Muscle layer of colon (tissue), 2 donors: ENCODE measurements around the gene IL1F10.

Experiments
- H3K27ac ChIP-seq: one replicate; pipeline ENCODE4 v1.7.0; 2013; ENCODE audit warnings: low read depth, mild to moderate bottlenecking, low read length, moderate library complexity
- H3K27me3 ChIP-seq, 2 donors: one replicate each; pipeline ENCODE4 v1.7.0; 2013; ENCODE audit warnings: low read length in 2 of 2, mild to moderate bottlenecking in 2 of 2; ENCODE audit not compliant: insufficient read depth in 2 of 2, control insufficient read depth in 1 of 2
- H3K36me3 ChIP-seq: one replicate; pipeline ENCODE4 v1.7.0; 2013; ENCODE audit warnings: mild to moderate bottlenecking, low read length; ENCODE audit not compliant: insufficient read depth
- H3K4me1 ChIP-seq: one replicate; pipeline ENCODE4 v1.7.0; 2013; ENCODE audit warnings: mild to moderate bottlenecking, low read length; ENCODE audit not compliant: insufficient read depth
- H3K4me3 ChIP-seq, 2 donors: one replicate each; pipeline ENCODE4 v1.7.0; 2013; ENCODE audit warnings: low read length in 2 of 2, low read depth in 1 of 2, mild to moderate bottlenecking in 1 of 2, moderate library complexity in 1 of 2
- H3K9ac ChIP-seq: one replicate; pipeline ENCODE4 v1.7.0; 2013; ENCODE audit warnings: low read length
- H3K9me3 ChIP-seq: one replicate; pipeline ENCODE4 v1.7.0; 2013; ENCODE audit warnings: mild to moderate bottlenecking, low read length
- donor health status: abdominal sarcoma.
- donor health status: Adenocarcinoma of cecum.

The IL1F10 gene

GRCh38 chr2:113117541-113118262 lies 49.9 kb downstream of the IL1F10 start:
- Histone ChIP-seq H3K4me3 (no peak overlapping the region), H3K9ac (no peak overlapping the region), H3K4me1 (no peaks in the 10 kb centered on the region), H3K27me3 (no peaks in the 10 kb centered on the region), H3K9me3 (no peaks in the 10 kb centered on the region), H3K27ac (no peak overlapping the region), H3K36me3 (no peaks in the 10 kb centered on the region)

GRCh38 chr2:113118263-113118657 lies 50.5 kb downstream of the IL1F10 start:
- Histone ChIP-seq H3K4me1 (no peaks in the 10 kb centered on the region), H3K4me3 (no peak overlapping the region), H3K9me3 (no peaks in the 10 kb centered on the region), H3K27me3 (no peaks in the 10 kb centered on the region), H3K9ac (no peak overlapping the region), H3K27ac (no peak overlapping the region), H3K36me3 (no peaks in the 10 kb centered on the region)

- no peaks in the 10 kb centered on the region for H3K27me3 ChIP-seq
- H3K36me3 ChIP-seq = no peaks in the 10 kb centered on the region
- no peak overlapping the region for H3K27ac ChIP-seq
- no peaks in the 10 kb centered on the region for H3K4me1 ChIP-seq
- H3K9me3 ChIP-seq = no peaks in the 10 kb centered on the region
- H3K9ac ChIP-seq = no peak overlapping the region
- no peak overlapping the region for H3K4me3 ChIP-seq
Observed at GRCh38 chr2:113119111-113119510, 51.3 kb downstream of the IL1F10 start.

GRCh38 chr2:113120861-113121260 lies 53.1 kb downstream of the IL1F10 start:
- Histone ChIP-seq H3K4me1 (no peaks in the 10 kb centered on the region), H3K27me3 (no peaks in the 10 kb centered on the region), H3K9ac (no peak overlapping the region), H3K4me3 (no peak overlapping the region), H3K27ac (no peak overlapping the region), H3K9me3 (no peaks in the 10 kb centered on the region), H3K36me3 (no peaks in the 10 kb centered on the region)

- Histone ChIP-seq H3K9ac (no peak overlapping the region), H3K4me3 (no peak overlapping the region), H3K36me3 (no peaks in the 10 kb centered on the region), H3K27me3 (no peaks in the 10 kb centered on the region), H3K9me3 (no peaks in the 10 kb centered on the region), H3K27ac (no peak overlapping the region), H3K4me1 (no peaks in the 10 kb centered on the region)
Observed at GRCh38 chr2:113122364-113122763, 54.6 kb downstream of the IL1F10 start.

GRCh38 chr2:113123726-113124125 lies 56.0 kb downstream of the IL1F10 start:
- Histone ChIP-seq H3K9ac (no peak overlapping the region), H3K27me3 (no peaks in the 10 kb centered on the region), H3K9me3 (no peaks in the 10 kb centered on the region), H3K4me3 (no peak overlapping the region), H3K4me1 (no peaks in the 10 kb centered on the region), H3K27ac (no peak overlapping the region), H3K36me3 (no peaks in the 10 kb centered on the region)

- Histone ChIP-seq H3K27me3 (no peaks in the 10 kb centered on the region), H3K4me3 (no peak overlapping the region), H3K36me3 (no peaks in the 10 kb centered on the region), H3K27ac (no peak overlapping the region), H3K9ac (no peak overlapping the region), H3K9me3 (no peaks in the 10 kb centered on the region), H3K4me1 (no peaks in the 10 kb centered on the region)
Observed at GRCh38 chr2:113124181-113124961, 56.6 kb downstream of the IL1F10 start.
